G401 (cell line): ENCODE results near the gene CNGB1. TPM values are rescaled to one million over a fixed set of nuclear protein-coding genes. Genes with fewer than 3 reads are reported as not detected.
"Not testable (repeated sequence)": the region's sequence is repeated elsewhere in the genome, so short reads cannot be mapped to it uniquely, and the experiment has no call there.

ENCODE experiments used
- DNase-seq: peaks from one replicate; pipeline ENCODE4 v3.0.0-alpha.2; 2015; ENCODE audit warnings: low spot score
- in situ Hi-C: cut with HindIII; loops from 2 replicates; pipeline ENCODE4 v1.10.0; 2016; ENCODE audit warnings: low sequenced_read_pairs, mixed read lengths
- total RNA-seq: library from RNA; depleted of rRNA; stranded (reverse); fragments of >200 nt; shearing (Covaris generic); gene quantifications from 2 replicates; pipeline ENCODE4 v1.2.3, GENCODE V29; 2014

Gene CNGB1
- total RNA-seq, 1 experiment from 2014 or later: not detected

DNA sequence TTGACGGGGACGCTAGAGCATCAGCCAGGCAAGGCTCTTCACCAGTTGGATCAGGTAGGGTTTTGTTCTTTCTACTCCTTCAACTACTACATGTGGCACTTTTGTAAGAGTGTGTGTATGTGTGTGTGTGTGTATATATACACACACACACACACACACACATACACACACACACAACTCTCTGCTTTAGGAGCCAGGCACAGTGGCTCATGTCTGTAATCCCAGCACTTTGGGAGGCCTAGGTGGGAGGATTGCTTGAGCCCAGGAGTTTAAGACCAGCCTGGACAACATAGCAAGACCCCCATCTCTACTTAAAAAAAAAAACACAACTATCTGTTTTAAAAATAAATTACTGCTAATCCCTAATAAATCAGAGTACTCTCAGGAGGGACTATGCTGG, 53.4 kb downstream of the CNGB1 start:
- in situ Hi-C loops, DNase-seq: not testable (repeated sequence)

DNA sequence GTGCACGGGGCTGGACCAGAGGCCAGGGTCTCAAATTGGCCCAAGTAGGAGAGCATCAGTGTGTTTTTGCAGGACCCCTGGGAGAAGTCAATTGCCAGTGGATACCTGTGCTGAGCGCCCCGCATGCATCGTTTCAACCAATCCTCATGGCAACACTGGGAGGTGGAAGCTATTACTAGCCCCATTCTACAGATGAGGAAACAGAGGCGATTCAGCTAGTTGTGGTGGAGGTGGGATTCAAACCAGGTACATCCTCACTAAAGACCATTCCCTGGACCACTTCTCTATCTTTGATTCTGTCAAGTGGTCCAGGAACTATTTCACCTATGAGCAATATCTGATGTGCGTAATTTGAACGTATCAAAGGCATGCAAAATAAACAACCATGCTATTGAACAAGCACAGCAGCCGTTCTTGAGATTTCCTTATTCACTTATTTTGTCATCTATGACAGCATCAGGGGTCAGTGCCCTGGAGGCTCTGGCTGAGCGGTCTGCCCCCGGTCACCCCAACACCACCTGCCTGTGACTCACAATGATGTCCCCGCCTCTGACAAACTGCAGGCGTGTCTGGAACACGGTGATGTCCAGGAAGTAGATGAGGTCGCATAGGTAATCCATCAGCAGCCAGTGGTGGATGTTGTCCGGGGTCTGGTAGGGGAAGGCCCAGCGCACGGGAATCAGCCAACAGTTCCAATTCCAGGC, 54.0 kb downstream of the CNGB1 start:
- in situ Hi-C loops: no loop called here
- no peak for DNase-seq

DNA sequence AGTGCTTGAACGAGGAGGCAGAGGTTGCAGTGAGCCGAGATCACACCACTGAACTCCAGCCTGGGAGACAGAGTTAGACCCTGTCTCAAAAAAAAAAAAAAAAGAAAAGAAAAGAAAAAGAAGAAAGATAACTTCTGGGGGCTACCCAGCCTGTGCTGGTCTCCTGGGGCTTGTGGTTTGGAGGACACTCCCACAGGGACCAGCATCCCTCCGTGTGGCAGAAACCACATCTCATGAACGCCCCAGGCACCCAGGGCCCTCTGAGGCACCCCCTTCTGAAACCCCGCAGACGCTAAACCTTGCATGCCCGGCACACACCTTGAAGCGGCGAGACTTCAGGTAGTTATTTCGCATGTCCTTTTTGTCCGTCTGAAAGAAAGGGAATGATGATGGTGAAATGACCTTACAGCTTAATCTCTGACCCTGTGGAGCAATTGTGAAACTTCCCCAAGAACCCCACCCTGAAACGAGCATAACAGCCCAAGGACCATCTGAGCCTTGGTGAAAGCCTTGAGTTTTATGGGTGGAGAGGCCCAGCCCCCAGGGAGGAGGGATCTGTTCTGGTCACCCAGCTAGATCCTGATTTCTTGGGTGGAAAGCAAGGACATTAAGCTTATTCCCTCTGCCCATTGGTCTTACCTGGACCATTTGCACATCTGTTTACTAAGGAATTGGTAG, 55.0 kb downstream of the CNGB1 start:
- in situ Hi-C loops: no loop called here
- DNase-seq: no peak

DNA sequence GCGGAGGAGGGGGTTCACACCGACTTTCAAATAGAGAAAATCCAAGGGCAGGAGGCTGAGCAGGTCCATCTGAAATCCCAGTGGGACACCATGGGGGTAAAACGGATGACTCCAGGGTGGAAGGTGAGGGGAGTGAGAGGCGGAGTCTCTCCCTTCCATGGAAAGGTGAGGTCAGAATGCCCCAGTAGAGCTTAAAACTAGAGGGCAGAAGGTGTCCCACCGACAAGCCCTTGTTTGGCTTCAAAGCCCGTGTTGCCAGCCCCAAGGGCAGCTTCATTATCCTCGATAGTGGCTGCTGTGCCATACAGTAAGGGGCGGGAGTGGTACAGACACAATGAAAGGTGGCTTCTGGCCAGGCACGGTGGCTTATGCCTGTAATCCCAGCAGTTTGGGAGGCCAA, 55.7 kb downstream of the CNGB1 start:
- DNase-seq: no peak
- in situ Hi-C loops: no loop called here

DNA sequence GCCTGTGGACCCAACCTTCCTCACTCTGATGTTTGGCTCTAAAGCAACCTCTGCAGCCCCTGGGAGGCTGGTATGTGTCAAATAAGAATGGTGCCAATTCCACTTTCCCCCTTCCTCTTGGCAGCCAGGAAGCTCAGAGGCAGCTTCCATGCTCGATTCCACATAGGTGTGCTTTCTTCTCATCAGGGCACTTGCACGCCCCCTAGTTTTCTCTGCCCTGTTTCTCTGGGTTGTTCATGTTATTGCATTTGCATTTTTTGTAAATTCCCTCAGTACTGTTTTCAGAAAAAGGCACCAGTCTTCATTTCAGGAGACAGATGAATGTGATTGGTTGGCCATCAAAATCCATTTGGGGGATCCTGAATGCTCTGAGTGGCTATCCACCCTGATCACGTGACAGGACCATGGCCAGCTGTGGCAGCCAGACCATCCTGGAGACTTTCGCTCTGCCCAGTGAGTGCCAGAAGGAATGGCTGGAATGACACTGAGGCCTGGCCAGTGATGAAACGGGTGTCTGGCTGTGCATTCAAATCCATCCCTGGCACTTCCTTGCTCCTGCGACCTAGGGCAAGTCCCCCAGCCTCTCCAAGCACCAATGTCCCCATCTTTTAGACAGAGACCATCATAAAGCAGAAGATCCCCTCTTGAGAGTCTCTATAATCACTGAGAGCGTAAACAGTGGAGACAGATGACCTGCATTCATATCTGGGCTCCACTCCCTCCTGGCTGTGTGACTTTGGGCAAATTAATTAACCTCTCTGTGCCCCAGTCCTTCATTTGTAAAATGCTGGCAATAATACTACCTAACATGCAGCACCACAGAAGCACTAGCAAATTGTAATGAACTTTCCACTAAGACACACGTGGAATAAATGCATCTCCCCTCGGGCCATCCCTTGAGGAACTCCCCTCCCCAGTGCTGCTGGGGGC, 56.4 kb downstream of the CNGB1 start:
- in situ Hi-C loops: no loop called here
- DNase-seq: no peak

DNA sequence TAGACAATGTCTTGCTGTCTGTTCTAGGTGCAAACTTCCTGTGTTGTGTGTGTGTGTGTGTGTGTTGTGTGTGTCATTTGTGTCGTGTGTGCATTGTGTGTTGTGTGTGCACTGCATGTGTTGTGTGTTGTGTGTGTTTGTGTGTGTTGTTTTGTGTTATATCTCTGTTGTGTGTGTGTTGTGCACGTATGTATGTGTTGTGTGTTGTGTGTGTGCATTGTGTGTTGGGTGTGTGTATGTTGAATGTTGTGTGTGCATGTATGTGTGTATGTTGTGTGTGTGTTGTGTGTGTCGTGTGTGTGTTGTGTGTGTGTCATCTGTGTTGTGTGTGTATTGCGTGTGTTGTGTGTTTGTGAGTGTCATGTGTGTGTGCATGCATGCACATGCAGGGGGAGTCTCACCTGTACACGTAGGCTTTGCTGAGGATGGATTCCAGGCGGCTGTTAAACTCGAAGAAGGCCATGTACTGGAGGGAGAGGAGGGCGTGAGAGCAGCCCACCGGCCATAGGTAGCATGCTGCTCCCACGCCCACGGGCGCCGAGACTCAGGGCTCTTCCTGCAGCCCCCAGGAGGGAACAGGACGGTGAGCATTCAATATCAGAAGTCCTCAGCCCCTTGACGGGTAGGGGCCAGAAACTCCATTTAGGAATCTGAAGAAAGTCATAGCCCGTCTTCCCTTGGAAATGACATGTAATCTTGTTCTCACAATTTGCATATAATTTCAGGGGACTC, 58.2 kb downstream of the CNGB1 start:
- in situ Hi-C loops: no loop called here
- DNase-seq: no peak

DNA sequence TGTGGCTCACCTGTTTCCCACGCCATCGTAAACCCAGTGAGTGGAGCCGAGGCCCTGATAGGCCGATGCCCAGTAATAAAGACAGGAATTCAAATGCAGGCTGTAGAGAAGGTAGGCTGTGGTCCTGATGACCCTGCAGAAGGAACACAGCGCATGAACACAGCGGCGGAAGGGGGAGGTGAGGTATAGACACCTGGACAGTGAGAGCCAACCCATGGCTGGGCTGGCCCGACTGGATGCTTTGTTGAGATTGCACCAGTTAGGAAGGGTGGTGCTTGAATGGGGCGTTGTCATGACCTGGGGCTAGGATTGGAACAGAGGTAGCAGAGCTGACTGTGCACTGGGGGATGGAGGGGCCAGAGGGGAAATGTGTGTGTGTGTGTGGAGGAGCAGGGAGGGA, 59.2 kb downstream of the CNGB1 start:
- in situ Hi-C loops: no loop called here
- no peak for DNase-seq

DNA sequence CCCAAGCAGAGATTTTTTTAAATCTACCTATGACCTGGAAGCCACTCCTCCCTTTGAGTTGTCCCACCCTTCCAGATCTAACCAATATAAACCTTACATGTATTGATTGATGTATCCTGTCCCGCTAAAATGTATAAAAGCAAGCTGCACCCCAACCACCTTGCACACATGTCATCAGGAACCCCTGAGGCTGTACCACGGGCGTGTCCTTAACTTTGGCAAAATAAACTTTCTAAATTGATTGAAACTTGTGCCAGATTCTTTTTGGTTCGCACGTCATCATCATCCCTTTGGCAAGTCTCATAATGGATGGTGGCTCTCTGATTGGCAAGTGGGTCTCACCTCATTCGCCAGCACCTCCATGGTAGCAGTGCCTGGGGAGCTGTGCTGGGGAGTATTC, 60.2 kb downstream of the CNGB1 start:
- in situ Hi-C loops: no loop called here
- DNase-seq: no peak

DNA sequence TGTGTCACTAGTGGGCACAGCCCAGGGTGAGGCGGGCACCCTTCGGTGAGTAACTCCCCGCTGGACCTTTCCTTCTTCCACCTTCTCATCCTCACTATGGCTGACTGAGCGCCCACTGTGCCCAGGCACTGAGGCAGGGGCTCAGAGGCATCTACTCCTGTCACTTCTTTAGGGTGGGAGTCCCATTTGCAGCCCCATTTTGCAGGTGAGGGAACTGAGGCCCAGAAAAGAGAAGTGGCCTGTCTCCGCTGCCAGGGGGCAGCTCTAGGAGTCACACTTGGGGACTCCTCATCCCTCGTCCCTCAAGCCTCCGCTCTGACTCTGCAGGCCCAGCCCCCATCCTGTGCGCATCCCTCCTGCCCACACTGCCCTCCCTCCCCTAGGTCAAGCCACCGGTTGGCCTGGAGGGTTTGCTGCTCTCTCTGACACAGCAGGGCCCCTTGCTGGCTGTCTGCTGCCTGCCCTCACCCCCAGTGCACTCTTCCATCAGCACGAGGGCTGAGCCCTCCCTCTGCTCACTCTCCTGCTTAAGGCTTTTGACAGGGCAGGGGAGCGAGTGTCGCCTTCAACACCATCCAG, 62.4 kb downstream of the CNGB1 start:
- no peak for DNase-seq
- in situ Hi-C loops: no loop called here

DNA sequence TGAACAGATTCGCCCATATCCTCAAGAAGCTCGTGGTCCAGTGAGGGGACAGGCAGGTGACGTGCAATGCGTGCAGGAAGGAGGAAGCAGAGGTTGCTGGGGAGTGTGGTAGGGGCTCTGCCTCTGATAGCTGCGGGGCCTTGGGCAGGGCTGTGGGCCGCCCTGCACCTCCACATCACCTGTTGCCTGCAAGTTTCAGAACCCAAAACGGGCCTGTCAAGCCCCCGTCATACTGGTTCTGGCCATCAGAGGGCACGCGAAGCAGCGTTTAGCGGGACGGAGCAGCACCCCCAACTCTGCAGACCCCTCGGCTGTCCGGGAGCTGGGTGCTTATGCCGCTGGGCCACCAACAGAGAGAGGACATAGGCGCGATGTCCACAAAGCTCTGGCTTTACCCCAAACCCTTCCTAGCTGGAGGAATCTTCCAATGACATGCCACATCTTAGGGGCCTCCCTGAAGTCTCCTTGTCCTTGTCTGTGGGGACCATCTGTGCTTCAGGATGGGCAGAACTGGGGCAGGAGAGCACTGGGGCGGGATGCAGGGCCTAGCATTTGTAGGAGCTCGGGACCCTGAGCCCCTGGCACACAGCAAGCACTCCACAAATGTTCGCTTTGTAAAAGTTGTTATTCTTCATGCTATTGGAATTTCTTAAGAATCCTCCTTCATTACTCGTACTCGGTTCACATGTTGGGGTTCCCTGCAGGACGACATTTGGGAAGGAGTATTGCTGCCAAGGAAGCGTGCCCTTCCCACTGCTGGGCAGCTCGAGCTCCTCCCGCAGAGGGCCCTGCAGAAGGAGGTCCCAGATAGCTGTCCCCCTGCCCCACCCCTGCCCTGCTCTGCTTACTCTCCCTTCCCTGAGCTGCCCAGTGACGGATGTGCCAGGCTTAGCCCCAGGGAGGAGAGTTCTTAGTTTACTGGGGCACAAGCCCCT, 64.3 kb downstream of the CNGB1 start:
- no peak for DNase-seq
- in situ Hi-C loops: no loop called here

DNA sequence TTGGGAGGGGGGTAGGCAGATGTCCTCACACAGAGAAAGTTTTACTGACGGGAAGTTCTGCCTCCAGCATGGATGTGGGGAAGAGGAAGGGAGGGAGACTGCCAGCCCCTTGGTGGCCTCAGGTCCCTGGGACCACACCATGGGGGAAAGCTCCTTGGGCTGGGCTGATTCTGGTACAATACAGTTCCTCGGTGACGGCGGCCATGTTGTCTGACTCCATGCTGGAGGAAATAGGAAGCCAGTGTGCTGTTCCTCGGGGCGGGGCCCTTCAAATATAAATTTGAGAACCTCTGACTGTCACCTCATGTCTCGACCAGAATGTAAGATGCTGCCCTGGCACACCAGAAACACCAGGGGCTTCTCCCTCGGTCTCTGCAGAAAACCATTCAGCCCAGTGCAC, 66.8 kb downstream of the CNGB1 start:
- DNase-seq: no peak
- in situ Hi-C loops: no loop called here

DNA sequence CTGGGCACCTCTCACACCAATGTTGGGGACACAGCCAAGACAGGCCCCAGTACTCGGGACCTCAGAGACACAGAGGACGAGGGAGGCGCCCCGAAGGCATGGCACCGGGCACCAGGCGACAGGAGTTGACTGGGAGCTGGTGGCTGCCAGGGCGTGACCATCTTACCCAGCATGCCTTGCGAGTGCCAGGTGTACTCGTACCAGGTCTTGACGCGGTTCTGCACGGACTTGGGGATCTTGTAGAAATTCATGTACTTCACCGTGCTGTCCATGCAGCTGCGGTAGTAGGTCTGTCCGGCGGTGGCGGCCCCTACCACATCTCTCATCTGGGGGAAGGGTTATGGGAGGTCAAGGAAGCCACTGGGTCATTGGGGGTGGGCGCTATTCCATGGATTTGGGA, 67.3 kb downstream of the CNGB1 start:
- DNase-seq: no peak
- in situ Hi-C loops: no loop called here

DNA sequence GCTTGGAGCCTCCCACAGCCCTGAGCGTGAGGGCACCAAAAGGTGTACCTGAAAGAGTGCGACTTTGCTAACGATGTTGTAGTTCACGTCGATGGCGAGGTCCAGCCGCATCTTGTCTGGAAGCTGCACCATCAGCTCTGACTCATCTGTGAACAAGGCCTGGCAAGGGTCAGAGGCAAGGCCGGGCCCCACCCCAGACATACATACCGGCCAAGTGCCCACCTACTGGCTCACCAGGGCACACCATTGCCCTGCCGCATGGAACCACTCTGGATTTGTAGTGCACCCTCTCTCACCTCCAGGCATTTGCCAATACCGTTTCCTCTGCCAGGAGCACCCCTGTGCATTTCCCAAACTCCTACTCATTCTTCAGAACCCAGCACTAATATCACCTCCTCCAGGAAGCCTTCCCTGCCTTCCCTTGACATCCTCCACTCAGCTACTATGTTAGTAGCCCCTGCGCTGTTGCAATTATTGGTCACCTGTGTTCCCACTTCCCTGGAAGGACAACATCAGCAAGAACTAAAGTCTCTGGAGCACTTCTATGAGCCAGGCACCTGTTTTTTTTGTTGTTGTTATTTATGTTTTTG, 69.4 kb downstream of the CNGB1 start:
- in situ Hi-C loops: no loop called here
- DNase-seq: no peak

DNA sequence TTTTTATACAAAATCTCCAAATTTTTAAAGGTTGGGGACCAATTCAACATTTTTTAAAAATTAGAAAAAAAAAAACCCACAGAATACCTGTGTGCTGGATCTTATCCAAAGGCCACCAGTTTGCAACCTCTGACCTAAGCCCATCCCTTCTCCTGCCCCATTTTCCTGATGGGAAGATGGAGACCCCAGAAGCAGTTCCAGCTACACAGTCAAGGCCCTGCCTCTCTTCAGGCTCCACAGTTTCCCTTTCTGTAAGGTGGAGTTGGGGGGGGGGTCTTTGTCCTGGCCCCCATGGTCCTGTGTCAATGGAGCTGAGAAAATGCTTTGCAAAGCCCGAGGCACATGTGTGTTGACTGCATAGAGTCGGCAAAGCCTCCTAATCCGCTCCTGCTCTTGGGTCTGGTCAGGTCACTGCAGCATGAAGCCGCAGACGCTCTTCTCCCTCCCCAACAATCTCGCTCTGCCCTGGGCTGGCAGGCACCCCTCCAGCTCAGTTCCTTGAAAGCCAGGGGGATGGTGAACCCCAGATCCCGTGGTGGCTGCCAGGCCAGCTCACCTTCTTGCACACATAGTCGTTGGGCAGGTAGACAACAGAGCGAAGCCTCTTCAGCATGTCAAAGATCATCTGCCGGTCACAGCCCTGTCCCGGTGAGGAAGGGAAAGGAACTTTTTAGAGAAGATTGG, 70.0 kb downstream of the CNGB1 start:
- no peak for DNase-seq
- in situ Hi-C loops: no loop called here

DNA sequence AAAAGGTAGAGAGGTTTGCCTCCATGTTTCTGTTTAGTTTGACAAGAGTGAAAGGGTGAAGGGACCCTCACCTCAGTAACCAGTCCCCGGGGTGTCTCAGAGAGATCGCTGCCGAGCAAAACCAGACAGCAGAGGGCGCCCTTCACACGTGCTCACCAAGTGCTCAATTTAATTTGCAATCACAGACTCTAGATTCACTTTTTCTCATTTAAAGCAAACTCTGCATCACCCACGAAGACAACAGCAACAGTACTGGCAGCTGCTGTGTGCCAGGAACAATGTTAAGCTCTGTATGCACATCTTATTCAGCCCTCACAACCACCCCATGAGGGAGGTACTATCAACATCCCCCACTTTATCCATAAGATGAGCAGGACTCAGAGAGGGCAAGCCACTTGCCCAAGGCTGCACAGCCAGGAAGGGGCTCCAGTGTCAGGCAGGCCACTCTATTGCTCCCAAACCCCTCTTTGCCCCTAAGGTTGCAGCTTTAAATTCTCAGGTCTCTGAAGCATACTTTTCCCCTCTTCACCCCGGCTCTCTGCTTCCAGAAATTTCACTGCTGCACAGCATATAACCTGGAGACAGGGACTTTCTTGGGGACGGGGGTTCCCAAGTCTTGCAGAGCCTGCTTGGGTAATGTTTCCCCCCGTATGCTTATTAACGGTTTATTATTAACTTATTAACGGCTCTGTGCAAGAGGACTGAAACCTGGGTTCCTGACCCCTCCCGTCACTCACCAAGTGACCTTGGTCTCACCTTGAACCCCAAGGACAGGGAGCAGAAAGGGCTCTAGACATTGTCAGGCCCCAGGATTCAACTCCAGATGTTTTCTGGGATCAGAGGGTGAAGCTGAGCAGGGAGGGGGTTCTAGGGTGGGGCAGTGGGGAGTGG, 70.9 kb downstream of the CNGB1 start:
- peak; percentile 50 for DNase-seq
- in situ Hi-C loops: no loop called here

DNA sequence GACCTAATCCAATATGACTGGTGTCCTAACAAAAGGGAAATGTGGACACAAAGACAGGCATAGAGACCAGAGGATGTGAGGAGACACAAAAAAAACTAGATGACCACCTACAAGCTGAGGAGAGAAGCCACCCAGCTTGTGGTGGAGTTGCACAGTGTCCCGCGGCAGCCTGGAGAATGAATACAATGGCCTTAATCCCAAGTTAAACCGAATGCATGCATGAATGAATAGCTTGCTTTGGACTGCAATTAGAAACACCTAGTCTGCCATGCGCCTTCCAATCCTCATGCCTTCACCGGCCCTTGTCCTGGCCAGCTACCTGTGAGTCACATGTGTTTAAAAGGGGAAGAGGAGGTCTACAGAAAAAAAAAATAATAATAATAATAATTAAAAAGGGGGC, 72.0 kb downstream of the CNGB1 start:
- in situ Hi-C loops: no loop called here
- DNase-seq: no peak
